Retinal pigment epithelial cell (primary cell): Measurements from ENCODE around the gene PARVG.

Source experiments
- DNase-seq: peaks from one replicate; pipeline ENCODE4 v3.0.0-alpha.2; 2010; ENCODE audit warnings: low read depth
- H3K4me3 ChIP-seq: 2 replicates; pipeline ENCODE4 v1.5.1; 2011; ENCODE audit warnings: mild to moderate bottlenecking, low read length, control low read depth, moderate library complexity
- CTCF ChIP-seq: conservative IDR thresholded peaks from 2 replicates; pipeline ENCODE4 v1.5.1; 2011; ENCODE audit warnings: low read depth, low read length, control low read depth, inconsistent platforms

The PARVG gene

GRCh38 chr22:44195189-44195871, 14.6 kb downstream of the PARVG start:
- H3K4me3 ChIP-seq: no peak overlapping the region
- no peak for TF ChIP-seq CTCF
- DNase-seq: no peak

GRCh38 chr22:44196241-44196640, 15.5 kb downstream of the PARVG start:
- TF ChIP-seq CTCF: no peak
- DNase-seq: no peak
- H3K4me3 ChIP-seq: no peak overlapping the region

GRCh38 chr22:44196731-44197131, 16.0 kb downstream of the PARVG start:
- no peak for TF ChIP-seq CTCF
- DNase-seq: no peak
- H3K4me3 ChIP-seq: no peak overlapping the region

- TF ChIP-seq CTCF: no peak
- no peak overlapping the region for H3K4me3 ChIP-seq
- DNase-seq: no peak
Observed at GRCh38 chr22:44197271-44197670, 16.5 kb downstream of the PARVG start.

- H3K4me3 ChIP-seq: no peak overlapping the region
- no peak for TF ChIP-seq CTCF
- no peak for DNase-seq
Observed at GRCh38 chr22:44199164-44199563, 18.4 kb downstream of the PARVG start.

- TF ChIP-seq CTCF: no peak
- no peak overlapping the region for H3K4me3 ChIP-seq
- no peak for DNase-seq
Observed at GRCh38 chr22:44199866-44200265, 19.1 kb downstream of the PARVG start.

- no peak for DNase-seq
- no peak for TF ChIP-seq CTCF
- H3K4me3 ChIP-seq: no peak overlapping the region
Observed at GRCh38 chr22:44200451-44200850, 19.7 kb downstream of the PARVG start.
